SK-N-SH (cell line): ENCODE measurements around the gene PI4K2A. TPM values are rescaled to one million over a fixed set of nuclear protein-coding genes. Genes with fewer than 3 reads are reported as not detected.
"Not testable (repeated sequence)": the region's sequence is repeated elsewhere in the genome, so short reads cannot be mapped to it uniquely, and the experiment has no call there.

ENCODE experiments used
- CTCF ChIA-PET: fragments of 300-600, 350-600 bp; formaldehyde crosslinking; extraction: SDS; loops from one replicate; lab custom pipeline; 2021; lab: Yijun Ruan, JAX
- POLR2A ChIA-PET: fragments of 350-600 bp; sonication (Branson Sonifier 250); formaldehyde crosslinking; extraction: SDS; loops from one replicate; lab custom pipeline; 2020; ENCODE audit warnings: antibody characterized with exemption, inconsistent platforms; lab: Yijun Ruan, JAX
- DNase-seq: peaks from one replicate; pipeline ENCODE4 v3.0.0; 2012
- H2AFZ ChIP-seq: fragments of 200-600 bp; sonication (generic); 2 replicates; pipeline ENCODE4 v1.8.1; 2016; ENCODE audit warnings: antibody characterized with exemption, mild to moderate bottlenecking, low read depth
- H3F3A ChIP-seq: fragments of 200-600 bp; sonication (generic); replicated peaks from 2 replicates; pipeline ENCODE3; 2016; ENCODE audit warnings: antibody characterized with exemption, mild to moderate bottlenecking; ENCODE audit not compliant: insufficient read depth
- H3K27ac ChIP-seq, 2 experiments: fragments of 200-500 bp in 1 of 2; fragments of 200-600 bp in 1 of 2; sonication (Bioruptor generic) in 1 of 2; sonication (generic), shearing (Covaris generic) in 1 of 2; 2 replicates each; pipeline versions ENCODE4 v1.5.1 to v1.6.1; 2014 to 2016; ENCODE audit warnings: low read depth in 2 of 2, inconsistent platforms in 1 of 2, low read length in 1 of 2, mild to moderate bottlenecking in 1 of 2, mixed read lengths in 1 of 2
- H3K27me3 ChIP-seq: fragments of 200-600 bp; sonication (generic), shearing (Covaris generic); 2 replicates; pipeline ENCODE4 v1.6.1; 2016; ENCODE audit warnings: mixed run types; ENCODE audit not compliant: insufficient read depth
- H3K36me3 ChIP-seq, 2 experiments: fragments of 200-500 bp in 1 of 2; fragments of 200-600 bp in 1 of 2; sonication (Bioruptor generic) in 1 of 2; sonication (generic) in 1 of 2; replicated peaks in 1 of 2; 2 replicates each; pipeline versions ENCODE3 to v1.5.1; 2014 to 2016; ENCODE audit warnings: low read length in 1 of 2, mild to moderate bottlenecking in 1 of 2; ENCODE audit not compliant: insufficient read depth in 2 of 2, control insufficient read depth in 1 of 2
- H3K4me1 ChIP-seq, 2 experiments: fragments of 200-500 bp in 1 of 2; fragments of 200-600 bp in 1 of 2; sonication (Bioruptor generic) in 1 of 2; sonication (generic), shearing (Covaris generic) in 1 of 2; 2 replicates each; pipeline versions ENCODE4 v1.5.1 to v1.6.1; 2014 to 2016; ENCODE audit warnings: low read depth in 1 of 2, low read length in 1 of 2, mixed run types in 1 of 2; ENCODE audit not compliant: insufficient read depth in 2 of 2, control insufficient read depth in 1 of 2
- H3K4me2 ChIP-seq: fragments of 200-600 bp; sonication (generic), shearing (Covaris generic); 2 replicates; pipeline ENCODE4 v1.6.1; 2017; ENCODE audit warnings: mixed run types
- H3K4me3 ChIP-seq, 2 experiments: fragments of 200-500 bp in 1 of 2; fragments of 200-600 bp in 1 of 2; sonication (Bioruptor generic) in 1 of 2; sonication (generic), shearing (Covaris generic) in 1 of 2; 2 replicates each; pipeline versions ENCODE4 v1.5.1 to v1.8.1; 2014 to 2016; ENCODE audit warnings: low read depth in 2 of 2, inconsistent platforms in 1 of 2, low read length in 1 of 2, mild to moderate bottlenecking in 1 of 2, mixed read lengths in 1 of 2, moderate library complexity in 1 of 2
- H3K79me2 ChIP-seq: fragments of 200-600 bp; sonication (generic); 2 replicates; pipeline ENCODE4 v1.8.1; 2017; ENCODE audit warnings: mild to moderate bottlenecking; ENCODE audit not compliant: insufficient read depth
- H3K9ac ChIP-seq: fragments of 200-600 bp; sonication (generic); 2 replicates; pipeline ENCODE4 v1.6.1; 2017; ENCODE audit warnings: mixed run types
- H3K9me2 ChIP-seq: fragments of 200-600 bp; sonication (generic); 2 replicates; pipeline ENCODE4 v1.6.1; 2017; ENCODE audit warnings: mixed run types
- H3K9me3 ChIP-seq: fragments of 200-600 bp; sonication (generic); 2 replicates; pipeline ENCODE4 v1.6.1; 2017; ENCODE audit warnings: mixed run types, mild to moderate bottlenecking, moderate library complexity
- H4K20me1 ChIP-seq: fragments of 200-600 bp; sonication (generic); 2 replicates; pipeline ENCODE4 v1.6.1; 2017; ENCODE audit warnings: mild to moderate bottlenecking, mixed run types; ENCODE audit not compliant: insufficient read depth
- CTCF ChIP-seq: fragments of 200-600 bp; sonication (generic); IDR thresholded peaks from 2 replicates; pipeline ENCODE4 v1.6.1; 2017; ENCODE audit warnings: antibody characterized with exemption, mild to moderate bottlenecking, moderate library complexity
- IRF3 ChIP-seq: fragments of 150-350 bp; IDR thresholded peaks from 2 replicates; pipeline ENCODE4 v1.6.1; 2016; ENCODE audit warnings: mild to moderate bottlenecking, low read depth, low read length
- REST ChIP-seq: IDR thresholded peaks from 2 replicates; pipeline ENCODE4 v1.6.1; 2012; ENCODE audit warnings: mild to moderate bottlenecking, low read depth, low read length, moderate library complexity
- TAF1 ChIP-seq: IDR thresholded peaks from 2 replicates; pipeline ENCODE4 v1.6.1; 2012; ENCODE audit warnings: low read depth, mild to moderate bottlenecking, low read length, moderate library complexity, borderline replicate concordance
- YY1 ChIP-seq: IDR thresholded peaks from 2 replicates; pipeline ENCODE4 v1.4.0; 2012; ENCODE audit warnings: low read depth, mild to moderate bottlenecking
- WGBS: methylation state at CpG from one replicate; pipeline ENCODE4 v1.1.6; 2017; ENCODE audit warnings: low lambda C conversion rate; 5-methylcytosine and 5-hydroxymethylcytosine counted together
- polyA plus RNA-seq, 3 experiments: library from polyadenylated mRNA; depleted of rRNA; stranded (reverse); fragments of >200 nt; gene quantifications; 2 replicates each; pipeline ENCODE4 v1.2.3, GENCODE V29; 2012

The PI4K2A gene
- polyA plus RNA-seq, 1 of the 3 experiments (the other 2 are of a cell fraction): 23.8 TPM

GRCh38 chr10:97640868-97641811, 669 bp downstream of the PI4K2A start:
- CTCF ChIA-PET: interaction anchor here (0.9 to 2.3 kb wide), 10 partner anchors 17 to 176 kb away, joined by 3 to 11 read pairs (median 4); partner anchors contain the start of gene ANKRD2
- DNase-seq: peak; percentile 73
- TF ChIP-seq IRF3 (no peak), YY1 (no peak), CTCF (no peak), REST (peak; percentile 19; the same call in 1 of the 2 replicates), TAF1 (0 out of 2 replicates have a peak, but pooled peaks have one; percentile 9)
- H3K4me3 ChIP-seq: peak overlapping the region; percentile 80 to 91
- peaks cover 9% of the 10 kb centered on the region for H3F3A ChIP-seq
- H4K20me1 ChIP-seq: peaks cover 6% of the 10 kb centered on the region; the same call in 1 of the 2 replicates
- H3K9me2 ChIP-seq: no peaks in the 10 kb centered on the region
- H3K27me3 ChIP-seq: no peaks in the 10 kb centered on the region
- 3% methylated on average over 31 of the region's 67 CpGs for WGBS
- POLR2A ChIA-PET: interaction anchor here (0.8 to 1.0 kb wide), 4 partner anchors 13 to 46 kb away, joined by 3 read pairs; partner anchors contain the start of gene AVPI1
- H3K79me2 ChIP-seq: peaks cover 50% of the 10 kb centered on the region
- peak overlapping the region; percentile 91 for H3K4me2 ChIP-seq
- H3K36me3 ChIP-seq: peaks cover 12 to 21% of the 10 kb centered on the region in 2 experiments
- H2AFZ ChIP-seq: no peak overlapping the region; the same call in 1 of the 2 replicates
- no peaks in the 10 kb centered on the region for H3K9me3 ChIP-seq
- peaks cover 0 to 2% of the 10 kb centered on the region in 2 experiments; a peak in 1 of 4 replicates for H3K4me1 ChIP-seq
- H3K27ac ChIP-seq: peak overlapping the region; percentile 70 to 81
- H3K9ac ChIP-seq: peak overlapping the region; percentile 92

GRCh38 chr10:97642471-97643159, 2.1 kb downstream of the PI4K2A start:
- WGBS: 92% methylated on average over 13 of the region's 13 CpGs
- H3K27ac ChIP-seq: peak overlapping the region in 1 of 2 experiments; percentile 81; a peak in 1 of 4 replicates
- H3K36me3 ChIP-seq: peaks cover 14 to 25% of the 10 kb centered on the region in 2 experiments
- H3K4me3 ChIP-seq, H4K20me1 ChIP-seq, POLR2A ChIA-PET, H3K4me1 ChIP-seq, H3K9me3 ChIP-seq, H3K9ac ChIP-seq, H3K9me2 ChIP-seq, H2AFZ ChIP-seq, H3K27me3 ChIP-seq, DNase-seq: not testable (repeated sequence)
- H3K4me2 ChIP-seq: peak overlapping the region; percentile 91
- H3K79me2 ChIP-seq: peaks cover 64% of the 10 kb centered on the region
- peaks cover 16% of the 10 kb centered on the region for H3F3A ChIP-seq
- CTCF ChIA-PET: interaction anchor here (0.8 to 1.9 kb wide), 4 partner anchors 26 to 235 kb away, joined by 3 to 5 read pairs (median 4); no protein-coding TSS in a partner anchor
